H9 (cell line): Measurements from ENCODE around the gene TMPRSS5. TPM values are rescaled to one million over a fixed set of nuclear protein-coding genes. Genes with fewer than 3 reads are reported as not detected.

Source experiments
- DNase-seq: peaks from one replicate; pipeline ENCODE4 v3.0.0-alpha.2; 2017
- H2AFZ ChIP-seq: one replicate; pipeline ENCODE4 v1.6.1; 2013; ENCODE audit warnings: mild to moderate bottlenecking, low read length, control low read depth, moderate library complexity
- H2AK5ac ChIP-seq: 2 replicates; pipeline ENCODE4 v1.6.1; 2013; ENCODE audit warnings: low read length, control low read depth, mixed read lengths; ENCODE audit not compliant: insufficient read length
- H2BK120ac ChIP-seq: one replicate; pipeline ENCODE4 v1.6.1; 2013; ENCODE audit warnings: low read depth, mild to moderate bottlenecking, low read length, control low read depth, inconsistent platforms; ENCODE audit not compliant: poor library complexity, severe bottlenecking
- H2BK12ac ChIP-seq: 2 replicates; pipeline ENCODE4 v1.6.1; 2013; ENCODE audit warnings: low read length, control low read depth, mixed read lengths, low read depth; ENCODE audit not compliant: insufficient read length
- H2BK15ac ChIP-seq: 2 replicates; pipeline ENCODE4 v1.6.1; 2013; ENCODE audit warnings: low read depth, low read length, control low read depth
- H2BK20ac ChIP-seq: one replicate; pipeline ENCODE4 v1.6.1; 2013; ENCODE audit warnings: low read depth, mild to moderate bottlenecking, low read length, control low read depth, inconsistent platforms; ENCODE audit not compliant: poor library complexity, severe bottlenecking
- H2BK5ac ChIP-seq: 2 replicates; pipeline ENCODE4 v1.6.1; 2013; ENCODE audit warnings: low read length, control low read depth, mixed read lengths; ENCODE audit not compliant: insufficient read length
- H3K14ac ChIP-seq: 2 replicates; pipeline ENCODE4 v1.6.1; 2013; ENCODE audit warnings: low read length, control low read depth; ENCODE audit not compliant: insufficient read depth
- H3K18ac ChIP-seq: 2 replicates; pipeline ENCODE4 v1.6.1; 2013; ENCODE audit warnings: low read depth, mild to moderate bottlenecking, mixed read lengths, low read length, control low read depth; ENCODE audit not compliant: insufficient read length
- H3K23ac ChIP-seq: 2 replicates; pipeline ENCODE4 v1.6.1; 2013; ENCODE audit warnings: low read length, control low read depth, mixed read lengths, low read depth; ENCODE audit not compliant: insufficient read length
- H3K23me2 ChIP-seq: 2 replicates; pipeline ENCODE4 v1.6.1; 2013; ENCODE audit warnings: low read depth, mild to moderate bottlenecking, mixed read lengths, low read length, control low read depth; ENCODE audit not compliant: insufficient read length, poor library complexity, severe bottlenecking
- H3K27ac ChIP-seq: 2 replicates; pipeline ENCODE4 v1.5.1; 2013; ENCODE audit warnings: low read length, control low read depth, mixed read lengths, low read depth; ENCODE audit not compliant: insufficient read length
- H3K27me3 ChIP-seq: 2 replicates; pipeline ENCODE4 v1.6.1; 2013; ENCODE audit warnings: low read length, control low read depth, inconsistent platforms; ENCODE audit not compliant: insufficient read depth
- H3K4ac ChIP-seq: 2 replicates; pipeline ENCODE4 v1.6.1; 2013; ENCODE audit warnings: low read depth, mild to moderate bottlenecking, control low read depth, inconsistent platforms, low read length, moderate library complexity
- H3K4me1 ChIP-seq: 2 replicates; pipeline ENCODE4 v1.6.1; 2013; ENCODE audit warnings: low read length, control low read depth, inconsistent platforms; ENCODE audit not compliant: insufficient read depth
- H3K4me2 ChIP-seq: 2 replicates; pipeline ENCODE4 v1.6.1; 2013; ENCODE audit warnings: low read length, control low read depth, mixed read lengths; ENCODE audit not compliant: insufficient read length, insufficient read depth
- H3K56ac ChIP-seq: 2 replicates; pipeline ENCODE4 v1.6.1; 2013; ENCODE audit warnings: low read depth, mild to moderate bottlenecking, mixed read lengths, low read length, control low read depth; ENCODE audit not compliant: insufficient read length
- H3K79me1 ChIP-seq: 2 replicates; pipeline ENCODE4 v1.6.1; 2013; ENCODE audit warnings: low read depth, mild to moderate bottlenecking, moderate library complexity, low read length, control low read depth, inconsistent platforms; ENCODE audit not compliant: insufficient read depth, poor library complexity, severe bottlenecking
- H3K79me2 ChIP-seq: 2 replicates; pipeline ENCODE4 v1.6.1; 2013; ENCODE audit warnings: low read length, control low read depth, inconsistent platforms; ENCODE audit not compliant: insufficient read depth
- H3K9ac ChIP-seq: 2 replicates; pipeline ENCODE4 v1.6.1; 2013; ENCODE audit warnings: low read length, control low read depth, mixed read lengths; ENCODE audit not compliant: insufficient read length; ENCODE audit errors: extremely low read depth
- H3K9me3 ChIP-seq: one replicate; pipeline ENCODE4 v1.6.1; 2013; ENCODE audit warnings: low read depth, low read length, inconsistent platforms; ENCODE audit not compliant: control insufficient read depth
- H3T11ph ChIP-seq: one replicate; pipeline ENCODE4 v1.6.1; 2013; ENCODE audit warnings: mild to moderate bottlenecking, low read length, control low read depth, inconsistent platforms
- H4K20me1 ChIP-seq: one replicate; pipeline ENCODE4 v1.6.1; 2013; ENCODE audit not compliant: control insufficient read depth, insufficient read length, insufficient read depth
- H4K5ac ChIP-seq: 2 replicates; pipeline ENCODE4 v1.6.1; 2013; ENCODE audit warnings: low read depth, mild to moderate bottlenecking, mixed read lengths, low read length, control low read depth; ENCODE audit not compliant: insufficient read length
- H4K8ac ChIP-seq: replicated peaks from 2 replicates; pipeline ENCODE4 v1.6.1; 2013; ENCODE audit warnings: low read length, control low read depth, mixed read lengths, low read depth; ENCODE audit not compliant: insufficient read length
- H4K91ac ChIP-seq: 2 replicates; pipeline ENCODE4 v1.6.1; 2013; ENCODE audit warnings: low read depth, mild to moderate bottlenecking, moderate library complexity, mixed read lengths, low read length, control low read depth; ENCODE audit not compliant: insufficient read length
- H3K27ac Mint-ChIP-seq, 3 experiments: 2 replicates in 2 of 3; 3 replicates in 1 of 3; pipeline ENCODE4 v1.8.0; 2020 to 2021; ENCODE audit warnings: mixed read lengths in 3 of 3, mild to moderate bottlenecking in 1 of 3, moderate library complexity in 1 of 3
- H3K27me3 Mint-ChIP-seq: 2 replicates; pipeline ENCODE4 v1.8.0; 2021; ENCODE audit warnings: low read depth, mild to moderate bottlenecking, moderate library complexity, mixed read lengths
- H3K36me3 Mint-ChIP-seq, 3 experiments: 2 replicates in 2 of 3; 3 replicates in 1 of 3; pipeline ENCODE4 v1.8.0; 2020 to 2021; ENCODE audit warnings: low read depth in 3 of 3, mixed read lengths in 3 of 3; ENCODE audit not compliant: insufficient read depth in 1 of 3
- H3K4me1 Mint-ChIP-seq, 2 experiments: 2 replicates each; pipeline ENCODE4 v1.8.0; 2020; ENCODE audit warnings: mixed read lengths in 2 of 2
- H3K4me3 Mint-ChIP-seq, 2 experiments: 2 replicates in 1 of 2; 3 replicates in 1 of 2; pipeline ENCODE4 v1.8.0; 2020 to 2021; ENCODE audit warnings: mild to moderate bottlenecking in 2 of 2, mixed read lengths in 2 of 2, moderate library complexity in 1 of 2
- H3K9me3 Mint-ChIP-seq, 2 experiments: 2 replicates in 1 of 2; 3 replicates in 1 of 2; pipeline ENCODE4 v1.8.0; 2020; ENCODE audit warnings: mild to moderate bottlenecking in 2 of 2, mixed read lengths in 2 of 2, moderate library complexity in 1 of 2
- CTCF ChIP-seq: fragments of 200-600 bp; sonication (generic); conservative IDR thresholded peaks from 3 replicates; pipeline ENCODE4 v1.8.0; 2021; ENCODE audit warnings: antibody characterized with exemption, mild to moderate bottlenecking
- WGBS: extraction: QIAGEN DNeasy Blood & Tissue Kit; methylation state at CpG from one replicate; pipeline ENCODE4 v1.1.7; 2013; ENCODE audit warnings: missing lambda C conversion rate, low lambda C conversion rate, mixed read lengths; ENCODE audit not compliant: insufficient read length; ENCODE audit errors: extremely low coverage; 5-methylcytosine and 5-hydroxymethylcytosine counted together
- total RNA-seq: library from RNA; stranded (reverse); gene quantifications from 2 replicates; pipeline ENCODE4 v1.2.1, GENCODE V29; 2021

TMPRSS5 gene
- total RNA-seq, 1 experiment from 2014 or later = 0.37 TPM

- Histone ChIP-seq H3K23ac (no peak overlapping the region), H2BK15ac (no peak overlapping the region), H3K79me2 (no peaks in the 10 kb centered on the region), H2AK5ac (no peak overlapping the region), H2AFZ (no peak overlapping the region), H4K91ac (no peak overlapping the region), H4K8ac (no peak overlapping the region), H2BK12ac (no peak overlapping the region), H2BK20ac (no peak overlapping the region), H3K56ac (no peak overlapping the region), H3K27me3 (no peaks in the 10 kb centered on the region), H3K79me1 (no peaks in the 10 kb centered on the region), H3K18ac (no peak overlapping the region), H3K4ac (no peak overlapping the region), H2BK120ac (no peak overlapping the region), H4K20me1 (no peaks in the 10 kb centered on the region), H3K23me2 (no peaks in the 10 kb centered on the region), H4K5ac (no peak overlapping the region), H3K4me2 (no peak overlapping the region), H3K14ac (no peak overlapping the region), H2BK5ac (no peak overlapping the region), H3K4me1 (no peaks in the 10 kb centered on the region), H3T11ph (no peak overlapping the region), H3K9me3 (no peaks in the 10 kb centered on the region), H3K27ac (no peak overlapping the region), H3K9ac (no peak overlapping the region)
- no peak for TF ChIP-seq CTCF
- no peak overlapping the region for H3K4me3 Mint-ChIP-seq
- peaks cover 2 to 8% of the 10 kb centered on the region in 2 experiments; a peak in 3 of 4 replicates for H3K4me1 Mint-ChIP-seq
- WGBS = no CpG with 5 or more reads among the region's 3 CpGs
- peaks cover 2% of the 10 kb centered on the region; the same call in 1 of the 2 replicates for H3K27me3 Mint-ChIP-seq
- DNase-seq = no peak
- peaks cover 0 to 6% of the 10 kb centered on the region in 2 experiments; a peak in 1 of 5 replicates for H3K9me3 Mint-ChIP-seq
- H3K27ac Mint-ChIP-seq = no peak overlapping the region
- H3K36me3 Mint-ChIP-seq = peaks cover 0 to 4% (median 0%) of the 10 kb centered on the region in 3 experiments; a peak in 5 of 7 replicates
Observed at GRCh38 chr11:113698515-113698914, 7.6 kb downstream of the TMPRSS5 start.
